ENCODE measurements around the gene SKI.

The SKI gene

DNA sequence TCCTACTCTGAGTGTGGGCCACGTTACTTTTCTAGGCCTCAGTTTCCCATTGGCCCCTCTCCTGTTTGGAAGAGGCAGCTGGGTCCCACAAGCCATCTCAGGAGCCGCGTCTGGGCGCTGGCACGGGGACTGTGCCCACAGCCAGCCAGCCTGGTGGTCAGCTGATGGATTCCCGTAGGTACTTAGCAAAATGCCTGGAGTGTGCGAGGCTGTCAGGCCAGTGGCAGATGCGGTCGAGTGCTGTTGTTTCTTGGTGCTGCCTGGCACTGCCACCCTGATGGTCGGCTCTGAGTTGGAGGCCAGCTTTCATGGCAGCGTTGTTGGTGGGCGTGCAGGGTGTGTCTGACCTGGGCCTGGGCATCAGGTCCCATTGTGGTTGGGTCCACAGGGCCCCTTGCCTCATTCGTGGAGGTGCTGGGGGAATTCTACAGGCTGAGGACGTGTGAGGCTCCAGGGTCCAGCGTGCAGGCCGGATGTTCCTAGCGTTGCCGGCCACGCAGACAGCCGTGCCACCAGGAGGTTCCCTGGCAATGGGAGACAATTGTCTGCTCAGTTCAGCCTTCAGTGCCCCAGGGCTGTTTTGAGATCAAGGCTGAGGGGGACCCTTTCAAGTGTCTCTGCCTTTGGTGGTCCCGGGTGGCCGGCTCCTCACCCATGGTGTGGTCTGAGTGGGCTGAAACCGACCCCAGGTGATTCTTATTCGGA is 20.9 kb downstream of the SKI start:
- peaks cover 32 to 40% of the 10 kb centered on the region in 2 experiments for H3K4me1 ChIP-seq (ENCODE audit: control insufficient read depth in 1 of 2, insufficient read depth in 1 of 2, low read depth in 1 of 2, low read length in 1 of 2)
- no peaks in the 10 kb centered on the region for H3K9me3 ChIP-seq
- H3K4me3 ChIP-seq (ENCODE audit: low read depth in 1 of 2, low read length in 1 of 2): no peak overlapping the region
- no peaks in the 10 kb centered on the region for H3K27me3 ChIP-seq
- no peaks in the 10 kb centered on the region for H3K36me3 ChIP-seq
- no peak overlapping the region for H3K27ac ChIP-seq
- TF ChIP-seq, protein P1, sequence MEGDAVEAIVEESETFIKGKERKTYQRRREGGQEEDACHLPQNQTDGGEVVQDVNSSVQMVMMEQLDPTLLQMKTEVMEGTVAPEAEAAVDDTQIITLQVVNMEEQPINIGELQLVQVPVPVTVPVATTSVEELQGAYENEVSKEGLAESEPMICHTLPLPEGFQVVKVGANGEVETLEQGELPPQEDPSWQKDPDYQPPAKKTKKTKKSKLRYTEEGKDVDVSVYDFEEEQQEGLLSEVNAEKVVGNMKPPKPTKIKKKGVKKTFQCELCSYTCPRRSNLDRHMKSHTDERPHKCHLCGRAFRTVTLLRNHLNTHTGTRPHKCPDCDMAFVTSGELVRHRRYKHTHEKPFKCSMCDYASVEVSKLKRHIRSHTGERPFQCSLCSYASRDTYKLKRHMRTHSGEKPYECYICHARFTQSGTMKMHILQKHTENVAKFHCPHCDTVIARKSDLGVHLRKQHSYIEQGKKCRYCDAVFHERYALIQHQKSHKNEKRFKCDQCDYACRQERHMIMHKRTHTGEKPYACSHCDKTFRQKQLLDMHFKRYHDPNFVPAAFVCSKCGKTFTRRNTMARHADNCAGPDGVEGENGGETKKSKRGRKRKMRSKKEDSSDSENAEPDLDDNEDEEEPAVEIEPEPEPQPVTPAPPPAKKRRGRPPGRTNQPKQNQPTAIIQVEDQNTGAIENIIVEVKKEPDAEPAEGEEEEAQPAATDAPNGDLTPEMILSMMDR (IDR thresholded peaks at IDR 0.05): no peak

DNA sequence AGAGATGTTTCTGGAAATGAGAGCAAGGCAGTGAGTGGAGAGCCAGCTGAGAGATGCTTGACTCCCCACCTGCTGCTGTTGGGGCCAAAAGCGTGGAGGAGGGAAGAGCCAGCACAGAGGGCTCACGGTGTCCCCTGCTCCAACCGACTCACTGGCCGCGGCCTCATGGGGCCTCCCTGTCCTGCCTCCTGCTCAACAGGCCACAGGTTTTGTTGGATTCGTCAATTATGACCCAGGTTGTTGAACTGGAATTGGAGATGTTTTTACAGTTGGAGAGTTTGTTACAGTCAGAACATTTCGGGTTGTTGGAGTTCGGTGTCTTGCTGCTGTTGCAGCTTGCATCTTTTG is 21.4 kb downstream of the SKI start:
- no peak overlapping the region for H3K27ac ChIP-seq
- peaks cover 38 to 45% of the 10 kb centered on the region in 2 experiments for H3K4me1 ChIP-seq (ENCODE audit: control insufficient read depth in 1 of 2, insufficient read depth in 1 of 2, low read depth in 1 of 2, low read length in 1 of 2)

DNA sequence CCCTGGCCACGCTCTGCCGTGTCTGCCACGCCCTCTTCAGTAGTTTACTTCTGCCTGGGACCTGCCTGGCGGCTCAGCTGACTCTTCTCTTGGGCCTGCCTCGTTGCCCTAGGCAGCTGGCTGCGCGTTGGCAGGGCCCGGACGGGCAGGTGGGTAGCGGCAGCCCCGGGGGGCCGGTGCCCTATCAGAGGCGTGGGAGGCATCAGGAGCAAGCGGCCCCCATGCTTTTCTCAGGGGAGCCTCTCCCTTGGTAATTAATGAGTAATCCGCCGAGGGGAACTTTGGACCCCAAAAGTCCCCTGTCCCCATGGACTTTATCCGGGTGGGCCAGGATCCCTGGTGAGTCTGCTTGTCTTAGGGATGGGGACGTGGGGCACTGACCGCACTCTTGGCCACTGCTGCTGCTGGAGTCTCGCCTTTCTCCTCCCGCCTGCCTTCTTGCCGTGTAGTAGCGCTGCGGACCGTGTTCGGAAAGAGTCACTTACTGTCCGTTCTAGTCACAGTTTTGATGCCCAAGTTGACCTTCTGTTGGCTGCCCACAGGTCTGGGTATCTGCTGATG is 22.7 kb downstream of the SKI start:
- H3K36me3 ChIP-seq: no peaks in the 10 kb centered on the region
- no peaks in the 10 kb centered on the region for H3K27me3 ChIP-seq
- peaks cover 8% of the 10 kb centered on the region for H3K9me3 ChIP-seq
- no peak overlapping the region for H3K27ac ChIP-seq
- TF ChIP-seq, protein P1 (IDR thresholded peaks at IDR 0.05): no peak
- peaks cover 39 to 50% of the 10 kb centered on the region in 2 experiments for H3K4me1 ChIP-seq (ENCODE audit: control insufficient read depth in 1 of 2, insufficient read depth in 1 of 2, low read depth in 1 of 2, low read length in 1 of 2)
- H3K4me3 ChIP-seq (ENCODE audit: low read depth in 1 of 2, low read length in 1 of 2): no peak overlapping the region

More for the DNA sequence above, 21.4 kb downstream of the SKI start:
- H3K4me3 ChIP-seq (ENCODE audit: low read depth in 1 of 2, low read length in 1 of 2): no peak overlapping the region
- H3K27me3 ChIP-seq: no peaks in the 10 kb centered on the region
- H3K9me3 ChIP-seq: no peaks in the 10 kb centered on the region
- TF ChIP-seq, protein P1 (IDR thresholded peaks at IDR 0.05): no peak
- H3K36me3 ChIP-seq: no peaks in the 10 kb centered on the region

DNA sequence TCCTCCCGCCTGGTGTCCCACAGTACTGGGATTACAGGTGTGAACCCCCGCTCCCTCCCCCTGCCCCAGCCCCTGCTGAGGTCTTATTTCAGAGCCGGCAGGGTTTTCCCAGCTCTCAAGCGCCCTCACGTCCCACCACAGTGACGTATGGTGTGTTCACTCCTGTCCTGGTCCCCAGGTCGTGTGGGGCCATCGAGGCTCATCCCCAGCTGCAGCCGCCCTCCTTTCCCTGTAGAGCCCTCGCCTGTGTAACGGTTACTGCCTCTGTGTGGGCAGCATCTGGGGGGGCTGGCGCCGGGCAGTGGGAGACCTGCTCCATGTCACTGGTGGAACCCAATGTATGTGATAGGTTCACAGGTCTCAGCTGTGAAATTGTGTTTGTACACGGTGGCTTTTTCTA is 23.2 kb downstream of the SKI start:
- no peaks in the 10 kb centered on the region for H3K36me3 ChIP-seq
- TF ChIP-seq, protein P1 (IDR thresholded peaks at IDR 0.05): no peak
- H3K27me3 ChIP-seq: no peaks in the 10 kb centered on the region
- no peak overlapping the region for H3K4me3 ChIP-seq (ENCODE audit: low read depth in 1 of 2, low read length in 1 of 2)
- H3K9me3 ChIP-seq: peaks cover 10% of the 10 kb centered on the region
- H3K27ac ChIP-seq: no peak overlapping the region
- H3K4me1 ChIP-seq (ENCODE audit: control insufficient read depth in 1 of 2, insufficient read depth in 1 of 2, low read depth in 1 of 2, low read length in 1 of 2): peaks cover 34 to 48% of the 10 kb centered on the region in 2 experiments

DNA sequence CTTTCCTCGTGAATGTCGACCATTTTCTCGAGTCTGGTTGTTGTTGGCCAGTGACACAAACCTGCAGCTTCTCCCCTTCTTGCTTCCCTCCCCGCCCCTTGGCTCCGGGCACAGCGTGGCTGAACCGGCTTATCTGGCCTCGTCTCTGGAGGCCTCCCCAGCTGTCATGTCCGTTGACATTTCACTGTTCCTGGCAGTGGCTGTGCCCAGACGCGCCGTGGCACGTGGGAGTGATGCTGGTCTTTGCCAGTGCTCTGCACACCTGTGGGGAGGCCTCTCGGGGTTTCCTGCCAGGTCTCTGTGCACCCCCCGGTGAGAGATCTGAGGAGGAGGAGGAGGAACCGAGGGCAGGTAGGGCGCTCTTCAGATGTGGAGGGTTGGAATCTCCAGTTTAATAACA is 23.7 kb downstream of the SKI start:
- Histone ChIP-seq H3K27ac (no peak overlapping the region), H3K9me3 (peaks cover 10% of the 10 kb centered on the region), H3K4me1 (ENCODE audit: control insufficient read depth in 1 of 2, insufficient read depth in 1 of 2, low read depth in 1 of 2, low read length in 1 of 2) (peaks cover 29 to 48% of the 10 kb centered on the region in 2 experiments), H3K4me3 (ENCODE audit: low read depth in 1 of 2, low read length in 1 of 2) (no peak overlapping the region), H3K36me3 (no peaks in the 10 kb centered on the region), H3K27me3 (no peaks in the 10 kb centered on the region)
- TF ChIP-seq, protein P1 (IDR thresholded peaks at IDR 0.05): no peak

Measured in neutrophil (primary cell).